ENCODE measurements around the gene ATP2C2. TPM values are rescaled to one million over a fixed set of nuclear protein-coding genes. Genes with fewer than 3 reads are reported as not detected.

The ATP2C2 gene
- total RNA-seq, 1 experiment from 2014 or later: 4.0 TPM

GRCh38 chr16:84446084-84446483, 77.7 kb downstream of the ATP2C2 start:
- no peak overlapping the region for H3K4ac ChIP-seq (ENCODE audit: low read depth, low read length)
- no peaks in the 10 kb centered on the region for H3K79me2 ChIP-seq (ENCODE audit: insufficient read depth, low read length)
- no peaks in the 10 kb centered on the region for H3K4me1 ChIP-seq (ENCODE audit: insufficient read depth, low read length)
- no peaks in the 10 kb centered on the region for H3K9me3 Mint-ChIP-seq
- H2BK20ac ChIP-seq (ENCODE audit: low read depth, low read length, poor library complexity, severe bottlenecking): no peak overlapping the region
- no peak overlapping the region for H4K8ac ChIP-seq (replicated peaks; ENCODE audit: insufficient read length, low read depth, low read length)
- H3T11ph ChIP-seq (ENCODE audit: low read length): no peak overlapping the region
- peaks cover 0 to 10% of the 10 kb centered on the region in 2 experiments; a peak in 2 of 4 replicates for H3K4me1 Mint-ChIP-seq
- no peak overlapping the region for H2BK5ac ChIP-seq (ENCODE audit: insufficient read length, low read length)
- H3K36me3 Mint-ChIP-seq (ENCODE audit: insufficient read depth in 1 of 3, low read depth in 3 of 3): no peaks in the 10 kb centered on the region
- no peak overlapping the region for H2BK120ac ChIP-seq (ENCODE audit: low read depth, low read length, poor library complexity, severe bottlenecking)
- H3K27ac Mint-ChIP-seq: no peak overlapping the region
- H3K4me3 Mint-ChIP-seq: no peak overlapping the region
- no peaks in the 10 kb centered on the region for H3K79me1 ChIP-seq (ENCODE audit: insufficient read depth, low read depth, low read length, poor library complexity, severe bottlenecking)
- H2BK15ac ChIP-seq (ENCODE audit: low read depth, low read length): no peak overlapping the region
- no peaks in the 10 kb centered on the region for H4K20me1 ChIP-seq (ENCODE audit: control insufficient read depth, insufficient read depth, insufficient read length)
- no peak overlapping the region for H3K27ac ChIP-seq (ENCODE audit: insufficient read length, low read depth, low read length)
- H3K27me3 ChIP-seq (ENCODE audit: insufficient read depth, low read length): no peaks in the 10 kb centered on the region
- no peak overlapping the region for H2AK5ac ChIP-seq (ENCODE audit: insufficient read length, low read length)
- H3K27me3 Mint-ChIP-seq (ENCODE audit: low read depth): peaks cover 2% of the 10 kb centered on the region
- no CpG with 5 or more reads among the region's 4 CpGs for WGBS (ENCODE audit: extremely low coverage, insufficient read length, low lambda C conversion rate)
- no peak overlapping the region for H3K14ac ChIP-seq (ENCODE audit: insufficient read depth, low read length)
- no peak overlapping the region for H4K91ac ChIP-seq (ENCODE audit: insufficient read length, low read depth, low read length)
- H3K4me2 ChIP-seq (ENCODE audit: insufficient read depth, insufficient read length, low read length): no peak overlapping the region
- H3K9me3 ChIP-seq (ENCODE audit: control insufficient read depth, low read depth, low read length): no peaks in the 10 kb centered on the region
- DNase-seq: no peak
- H3K23me2 ChIP-seq (ENCODE audit: insufficient read length, low read depth, low read length, poor library complexity, severe bottlenecking): no peaks in the 10 kb centered on the region
- no peak overlapping the region for H3K9ac ChIP-seq (ENCODE audit: extremely low read depth, insufficient read length, low read length)
- no peak overlapping the region for H3K18ac ChIP-seq (ENCODE audit: insufficient read length, low read depth, low read length)
- no peak for TF ChIP-seq CTCF (conservative IDR thresholded peaks at IDR 0.05)
- H2AFZ ChIP-seq (ENCODE audit: low read length): no peak overlapping the region
- H3K56ac ChIP-seq (ENCODE audit: insufficient read length, low read depth, low read length): no peak overlapping the region
- H4K5ac ChIP-seq (ENCODE audit: insufficient read length, low read depth, low read length): no peak overlapping the region
- no peak overlapping the region for H3K23ac ChIP-seq (ENCODE audit: insufficient read length, low read depth, low read length)
- no peak overlapping the region for H2BK12ac ChIP-seq (ENCODE audit: insufficient read length, low read depth, low read length)

Measured in H9 (cell line).